Left ventricle myocardium inferior (tissue), 1 donor: ENCODE measurements around the gene OR5D18. TPM values are rescaled to one million over a fixed set of nuclear protein-coding genes. Genes with fewer than 3 reads are reported as not detected.
"Not testable (repeated sequence)": the region's sequence is repeated elsewhere in the genome, so short reads cannot be mapped to it uniquely, and the experiment has no call there.

Source experiments
- DNase-seq: peaks from one replicate; pipeline ENCODE4 v3.0.0-alpha.2; 2020
- H3K27ac ChIP-seq: fragments of 200-600 bp; replicated peaks from 2 replicates; pipeline ENCODE4 v1.8.0; 2021
- H3K27me3 ChIP-seq: fragments of 200-600 bp; 2 replicates; pipeline ENCODE4 v1.8.0; 2021; ENCODE audit warnings: low read depth
- H3K36me3 ChIP-seq: fragments of 200-600 bp; 2 replicates; pipeline ENCODE4 v1.8.0; 2021
- H3K4me1 ChIP-seq: fragments of 200-600 bp; 2 replicates; pipeline ENCODE4 v1.8.0; 2021
- H3K4me3 ChIP-seq: fragments of 200-600 bp; 2 replicates; pipeline ENCODE4 v1.8.0; 2021; ENCODE audit warnings: mild to moderate bottlenecking, moderate library complexity
- H3K9me3 ChIP-seq: fragments of 200-600 bp; replicated peaks from 2 replicates; pipeline ENCODE4 v1.8.0; 2021
- intact Hi-C: fragments of 100-400 bp; cut with micrococcal nuclease; formaldehyde crosslinking; loops from one replicate; pipeline ENCODE4 v1.11.0; 2022
- total RNA-seq: library from RNA; stranded (reverse); fragmentation: NEBNext Ultra II Directional; extraction: Animal tissue kit (Norgen Biotek cat#: 25700); gene quantifications from one replicate; pipeline ENCODE4 v1.2.1, GENCODE V29; 2021
- TF ChIP-seq, protein P1 (sequence below): fragments of 200-600 bp; IDR thresholded peaks from 2 replicates; pipeline ENCODE4 v1.8.0; 2021; ENCODE audit warnings: antibody characterized with exemption, mild to moderate bottlenecking, borderline replicate concordance
- donor health status: DM: no; HTN: yes; CAD: no; lungs with severe emphysema.

Gene OR5D18
- total RNA-seq, 1 donor from 2014 or later = not detected

DNA sequence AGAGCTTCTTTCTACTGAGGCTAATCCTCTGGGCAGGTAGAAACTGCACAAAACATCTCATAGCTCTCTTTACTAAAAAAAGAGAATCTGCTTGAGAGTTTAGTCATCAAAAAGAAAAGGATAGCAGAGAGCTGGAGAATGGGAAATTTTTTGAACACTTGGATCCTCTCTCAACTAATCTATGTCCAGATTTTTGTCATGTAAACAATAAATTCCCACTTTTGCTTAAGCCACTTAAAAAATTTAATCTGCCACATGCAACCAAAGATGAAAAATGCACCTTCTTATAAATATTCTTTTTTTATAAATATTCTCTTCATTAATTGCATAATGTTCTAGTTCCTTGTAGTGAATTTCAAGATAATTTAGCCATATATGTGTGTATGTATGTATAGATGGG lies 29.6 kb downstream of the OR5D18 start:
- Histone ChIP-seq H3K36me3 (no peaks in the 10 kb centered on the region), H3K27me3 (no peaks in the 10 kb centered on the region), H3K9me3 (no peaks in the 10 kb centered on the region), H3K4me3 (no peak overlapping the region), H3K27ac (no peak overlapping the region), H3K4me1 (no peaks in the 10 kb centered on the region)
- intact Hi-C loops = no loop called here
- DNase-seq = no peak
- TF ChIP-seq, protein P1, sequence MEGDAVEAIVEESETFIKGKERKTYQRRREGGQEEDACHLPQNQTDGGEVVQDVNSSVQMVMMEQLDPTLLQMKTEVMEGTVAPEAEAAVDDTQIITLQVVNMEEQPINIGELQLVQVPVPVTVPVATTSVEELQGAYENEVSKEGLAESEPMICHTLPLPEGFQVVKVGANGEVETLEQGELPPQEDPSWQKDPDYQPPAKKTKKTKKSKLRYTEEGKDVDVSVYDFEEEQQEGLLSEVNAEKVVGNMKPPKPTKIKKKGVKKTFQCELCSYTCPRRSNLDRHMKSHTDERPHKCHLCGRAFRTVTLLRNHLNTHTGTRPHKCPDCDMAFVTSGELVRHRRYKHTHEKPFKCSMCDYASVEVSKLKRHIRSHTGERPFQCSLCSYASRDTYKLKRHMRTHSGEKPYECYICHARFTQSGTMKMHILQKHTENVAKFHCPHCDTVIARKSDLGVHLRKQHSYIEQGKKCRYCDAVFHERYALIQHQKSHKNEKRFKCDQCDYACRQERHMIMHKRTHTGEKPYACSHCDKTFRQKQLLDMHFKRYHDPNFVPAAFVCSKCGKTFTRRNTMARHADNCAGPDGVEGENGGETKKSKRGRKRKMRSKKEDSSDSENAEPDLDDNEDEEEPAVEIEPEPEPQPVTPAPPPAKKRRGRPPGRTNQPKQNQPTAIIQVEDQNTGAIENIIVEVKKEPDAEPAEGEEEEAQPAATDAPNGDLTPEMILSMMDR = no peak

DNA sequence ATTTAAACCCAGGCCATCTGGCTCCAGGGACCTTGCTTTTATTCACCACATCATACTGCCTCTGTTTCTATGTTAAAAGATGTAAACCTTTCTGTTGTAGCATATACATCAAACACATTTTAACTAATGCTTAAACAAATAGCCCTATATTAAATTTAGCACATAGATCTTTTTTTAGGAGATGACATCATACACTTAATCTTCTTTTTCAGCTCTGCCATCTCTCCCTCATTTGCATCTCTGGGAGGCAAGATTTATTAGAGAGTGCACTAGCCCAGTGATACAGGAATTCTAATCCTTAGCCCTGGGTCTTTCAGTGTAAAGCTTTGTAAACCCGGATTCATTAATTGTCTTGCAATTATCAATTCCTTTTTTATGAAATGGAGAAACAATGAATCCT lies 32.7 kb downstream of the OR5D18 start:
- Histone ChIP-seq H3K36me3 (no peaks in the 10 kb centered on the region), H3K4me1 (no peaks in the 10 kb centered on the region), H3K4me3 (no peak overlapping the region), H3K9me3 (no peaks in the 10 kb centered on the region), H3K27ac (no peak overlapping the region), H3K27me3 (no peaks in the 10 kb centered on the region)
- intact Hi-C loops = no loop called here
- TF ChIP-seq, protein P1 = no peak
- DNase-seq = no peak

DNA sequence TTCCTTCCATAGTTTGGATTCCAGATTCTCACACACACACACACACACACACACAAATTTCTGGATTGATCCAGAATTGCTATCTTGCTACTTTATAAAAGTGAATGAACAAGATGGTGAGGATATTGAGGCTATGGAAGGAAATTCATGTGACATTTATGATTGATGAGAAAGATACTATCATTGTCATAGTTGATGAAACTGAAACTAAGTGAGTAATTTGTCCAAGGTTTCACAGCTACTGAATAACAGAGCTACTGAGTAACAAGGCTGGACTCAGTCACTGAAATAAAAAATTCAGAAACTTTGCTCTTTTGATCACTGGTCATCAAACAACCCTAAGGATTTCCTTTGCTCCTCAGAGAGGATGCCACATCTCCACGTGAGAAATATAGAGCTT lies 35.3 kb downstream of the OR5D18 start:
- intact Hi-C loops = no loop called here
- no peak for DNase-seq

GRCh38 chr11:55867354-55867753 lies 47.9 kb downstream of the OR5D18 start:
- H3K4me3 ChIP-seq, H3K9me3 ChIP-seq, H3K27me3 ChIP-seq, DNase-seq, H3K36me3 ChIP-seq, H3K4me1 ChIP-seq, H3K27ac ChIP-seq, intact Hi-C loops: not testable (repeated sequence)

More for the DNA sequence above, 35.3 kb downstream of the OR5D18 start:
- no peak overlapping the region for H3K27ac ChIP-seq
- TF ChIP-seq, protein P1 = no peak
- no peak overlapping the region for H3K4me3 ChIP-seq
- no peaks in the 10 kb centered on the region for H3K36me3 ChIP-seq
- H3K4me1 ChIP-seq = no peaks in the 10 kb centered on the region
- H3K27me3 ChIP-seq = no peaks in the 10 kb centered on the region
- H3K9me3 ChIP-seq = no peaks in the 10 kb centered on the region

Other genes with a start within 250 kb of the OR5D18 start
- not detected for gene OR4C16, start 247.5 kb upstream of the OR5D18 start, total RNA-seq
- gene OR4C11, start 212.0 kb upstream of the OR5D18 start, total RNA-seq = not detected
- not detected for gene OR4P4, start 184.5 kb upstream of the OR5D18 start, total RNA-seq
- gene OR4S2, start 171.3 kb upstream of the OR5D18 start, total RNA-seq = not detected
- not detected for gene OR4C6, start 157.4 kb upstream of the OR5D18 start, total RNA-seq
- gene OR5D13, start 46.2 kb upstream of the OR5D18 start, total RNA-seq = not detected
- gene OR5D14, start 24.1 kb upstream of the OR5D18 start, total RNA-seq = not detected
- gene OR5L1, start 8.3 kb upstream of the OR5D18 start, total RNA-seq = not detected
- not detected for gene OR5L2, start 7.6 kb downstream of the OR5D18 start, total RNA-seq
- gene OR5D16, start 19.1 kb downstream of the OR5D18 start, total RNA-seq = not detected
- not detected for gene TRIM51, start 63.7 kb downstream of the OR5D18 start, total RNA-seq
- gene OR5W2, start 95.0 kb downstream of the OR5D18 start, total RNA-seq = not detected
- gene OR5I1, start 116.8 kb downstream of the OR5D18 start, total RNA-seq = not detected
- not detected for gene OR10AG1, start 150.3 kb downstream of the OR5D18 start, total RNA-seq
- gene OR5F1, start 175.0 kb downstream of the OR5D18 start, total RNA-seq = not detected
- gene OR5AS1, start 208.0 kb downstream of the OR5D18 start, total RNA-seq = not detected